ENCODE results near the gene PPME1. TPM values are rescaled to one million over a fixed set of nuclear protein-coding genes. Genes with fewer than 3 reads are reported as not detected.

Gene PPME1
- total RNA-seq, 4 donors from 2014 or later = 32.3 to 55.3 (median 38.8) TPM

DNA sequence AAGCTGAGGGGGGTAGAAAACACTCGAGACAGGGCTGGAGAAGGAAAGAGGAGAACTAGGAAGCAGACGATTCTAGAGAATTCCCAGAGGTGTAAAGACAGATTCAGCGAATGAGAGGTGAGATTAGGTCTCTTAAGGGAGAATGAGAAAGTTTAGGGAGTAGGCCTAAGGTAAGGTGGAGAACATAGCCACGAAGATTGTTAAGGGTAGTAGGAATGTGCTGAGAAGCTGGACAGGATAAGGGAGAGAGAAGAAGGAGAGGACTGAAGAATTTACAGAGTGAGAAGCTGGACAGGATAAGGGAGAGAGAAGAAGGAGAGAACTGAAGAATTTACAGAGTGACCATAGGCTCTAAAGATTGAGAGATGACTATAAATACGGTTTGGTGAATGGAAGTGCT lies 908 bp downstream of the PPME1 start:
- Histone ChIP-seq H3K9me3 (no peaks in the 10 kb centered on the region), H3K4me1 (peaks cover 24 to 27% of the 10 kb centered on the region in 2 donors)
- intact Hi-C loops (cut with DNase I) = loop anchor here (10.0 kb wide), 1 partner anchor 207 kb away; no protein-coding TSS in a partner anchor

DNA sequence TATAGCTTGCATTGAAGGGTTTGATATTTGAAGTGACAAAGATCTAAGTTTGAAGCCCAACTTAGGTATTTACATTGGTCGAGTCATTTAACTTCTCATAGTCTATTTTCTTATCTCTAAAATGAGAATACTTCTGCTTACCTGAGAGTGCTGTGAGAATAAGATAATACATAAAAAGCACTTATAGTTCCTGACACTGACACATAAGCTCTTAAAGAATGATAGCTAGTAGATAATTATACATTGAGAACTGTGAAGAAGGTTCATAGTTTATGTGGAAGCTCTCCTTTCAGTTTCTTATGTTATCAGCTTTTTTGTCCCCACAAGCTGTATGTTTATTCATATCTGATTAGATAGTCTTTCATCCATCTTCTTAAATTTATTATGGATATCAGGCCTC lies 4.8 kb downstream of the PPME1 start:
- Histone ChIP-seq H3K36me3 (no peaks in the 10 kb centered on the region), H3K9me3 (no peaks in the 10 kb centered on the region), H3K4me3 (replicated peaks in 1 of 3) (no peak overlapping the region), H3K27ac (no peak overlapping the region), H3K27me3 (no peaks in the 10 kb centered on the region), H3K4me1 (peaks cover 23 to 24% of the 10 kb centered on the region in 2 donors)
- intact Hi-C loops (cut with DNase I) = loop anchor here (10.0 kb wide), 1 partner anchor 211 kb away; no protein-coding TSS in a partner anchor
- TF ChIP-seq, protein P1, sequence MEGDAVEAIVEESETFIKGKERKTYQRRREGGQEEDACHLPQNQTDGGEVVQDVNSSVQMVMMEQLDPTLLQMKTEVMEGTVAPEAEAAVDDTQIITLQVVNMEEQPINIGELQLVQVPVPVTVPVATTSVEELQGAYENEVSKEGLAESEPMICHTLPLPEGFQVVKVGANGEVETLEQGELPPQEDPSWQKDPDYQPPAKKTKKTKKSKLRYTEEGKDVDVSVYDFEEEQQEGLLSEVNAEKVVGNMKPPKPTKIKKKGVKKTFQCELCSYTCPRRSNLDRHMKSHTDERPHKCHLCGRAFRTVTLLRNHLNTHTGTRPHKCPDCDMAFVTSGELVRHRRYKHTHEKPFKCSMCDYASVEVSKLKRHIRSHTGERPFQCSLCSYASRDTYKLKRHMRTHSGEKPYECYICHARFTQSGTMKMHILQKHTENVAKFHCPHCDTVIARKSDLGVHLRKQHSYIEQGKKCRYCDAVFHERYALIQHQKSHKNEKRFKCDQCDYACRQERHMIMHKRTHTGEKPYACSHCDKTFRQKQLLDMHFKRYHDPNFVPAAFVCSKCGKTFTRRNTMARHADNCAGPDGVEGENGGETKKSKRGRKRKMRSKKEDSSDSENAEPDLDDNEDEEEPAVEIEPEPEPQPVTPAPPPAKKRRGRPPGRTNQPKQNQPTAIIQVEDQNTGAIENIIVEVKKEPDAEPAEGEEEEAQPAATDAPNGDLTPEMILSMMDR (IDR thresholded peaks at IDR 0.05) = no peak
- no peak for TF ChIP-seq POLR2A (IDR thresholded peaks at IDR 0.05)
- no peak for DNase-seq
- WGBS, 2 donors = 93 to 95% methylated on average over 1 of the region's 1 CpG

More for the DNA sequence above, 908 bp downstream of the PPME1 start:
- peak overlapping the region in 2 of 3 donors; percentile 58 to 70 for H3K4me3 ChIP-seq (replicated peaks in 1 of 3)
- H3K36me3 ChIP-seq = peaks cover 0 to 8% of the 10 kb centered on the region in 2 donors
- H3K27me3 ChIP-seq = no peaks in the 10 kb centered on the region
- 23 to 24% methylated on average over 5 of the region's 5 CpGs for WGBS, 2 donors
- TF ChIP-seq, protein P1 (IDR thresholded peaks at IDR 0.05) = no peak
- no peak for TF ChIP-seq POLR2A (IDR thresholded peaks at IDR 0.05)
- no peak for DNase-seq
- peak overlapping the region in 2 of 3 donors; percentile 83 to 90 for H3K27ac ChIP-seq

DNA sequence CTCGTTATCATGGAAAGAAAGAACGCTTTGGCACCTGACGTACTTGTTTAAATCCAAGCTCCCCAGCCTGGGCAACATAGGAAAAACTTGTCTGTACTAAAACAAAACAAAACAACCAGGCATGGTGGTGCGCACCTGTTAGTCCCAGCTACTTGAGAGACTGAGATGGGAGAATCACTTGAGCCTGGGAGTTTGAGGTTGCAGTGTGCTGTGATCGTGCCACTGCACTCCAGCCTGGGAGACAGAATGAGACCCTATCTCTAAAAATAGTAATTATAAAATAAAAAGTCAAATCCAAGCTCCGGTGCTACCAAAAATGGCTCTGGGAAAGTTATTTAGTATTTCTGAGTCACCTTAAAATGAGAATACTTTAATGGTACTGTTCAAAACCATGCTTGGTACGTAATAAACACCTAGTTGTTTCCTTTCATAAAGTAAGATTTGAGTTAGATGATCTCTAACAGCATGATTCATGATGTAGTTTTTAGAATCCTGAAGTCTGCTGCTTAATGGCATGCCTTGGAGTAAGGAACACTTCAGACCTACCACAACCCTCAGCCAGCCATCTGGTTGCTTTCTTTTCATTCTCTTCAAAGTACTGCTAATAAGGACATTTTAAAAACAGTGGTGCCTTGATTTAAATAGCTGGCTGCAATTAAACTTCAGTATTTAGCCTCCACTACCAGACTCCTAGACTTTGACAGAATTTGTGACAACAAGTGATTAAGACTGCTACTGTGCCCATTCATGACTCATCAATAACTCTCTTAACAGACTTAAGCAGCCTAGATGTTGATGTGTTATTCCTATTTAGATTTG lies 8.4 kb downstream of the PPME1 start:
- Histone ChIP-seq H3K36me3 (no peaks in the 10 kb centered on the region), H3K4me3 (replicated peaks in 1 of 3) (no peak overlapping the region), H3K27me3 (no peaks in the 10 kb centered on the region), H3K4me1 (peaks cover 8 to 10% of the 10 kb centered on the region in 2 donors), H3K27ac (no peak overlapping the region), H3K9me3 (no peaks in the 10 kb centered on the region)
- intact Hi-C loops (cut with DNase I) = loop anchor here (10.0 kb wide), 1 partner anchor 215 kb away; no protein-coding TSS in a partner anchor
- DNase-seq = no peak
- no peak for TF ChIP-seq POLR2A (IDR thresholded peaks at IDR 0.05)
- TF ChIP-seq, protein P1 (IDR thresholded peaks at IDR 0.05) = no peak
- 94 to 96% methylated on average over 7 of the region's 7 CpGs for WGBS, 2 donors

DNA sequence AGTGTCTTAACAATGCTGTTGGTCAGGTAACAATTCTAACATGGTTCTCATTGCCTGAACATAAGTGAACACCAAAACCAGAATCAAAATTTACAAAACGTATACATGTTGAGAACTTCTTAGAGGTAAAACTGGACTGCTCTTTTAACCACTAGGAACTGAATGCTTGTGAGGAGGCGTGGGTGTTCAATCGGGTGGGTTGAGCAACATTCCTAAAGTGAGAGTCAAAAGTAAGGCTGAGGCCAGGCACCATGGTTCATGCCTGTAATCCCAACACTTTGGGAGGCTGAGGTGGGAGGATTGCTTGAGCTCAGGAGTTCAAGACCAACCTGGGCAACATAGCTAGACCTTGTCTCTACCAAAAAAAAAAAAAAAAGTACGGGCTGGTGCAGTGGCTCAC lies 11.5 kb downstream of the PPME1 start:
- H3K27ac ChIP-seq = no peak overlapping the region
- no peak for DNase-seq
- intact Hi-C loops (cut with DNase I) = no loop called here
- H3K36me3 ChIP-seq = no peaks in the 10 kb centered on the region
- no peaks in the 10 kb centered on the region for H3K27me3 ChIP-seq
- WGBS, 2 donors = 94% methylated on average over 4 of the region's 4 CpGs
- no peaks in the 10 kb centered on the region for H3K9me3 ChIP-seq
- no peak overlapping the region for H3K4me3 ChIP-seq (replicated peaks in 1 of 3)
- H3K4me1 ChIP-seq = peaks cover 8 to 10% of the 10 kb centered on the region in 2 donors
- TF ChIP-seq, protein P1 (IDR thresholded peaks at IDR 0.05) = no peak
- no peak for TF ChIP-seq POLR2A (IDR thresholded peaks at IDR 0.05)

DNA sequence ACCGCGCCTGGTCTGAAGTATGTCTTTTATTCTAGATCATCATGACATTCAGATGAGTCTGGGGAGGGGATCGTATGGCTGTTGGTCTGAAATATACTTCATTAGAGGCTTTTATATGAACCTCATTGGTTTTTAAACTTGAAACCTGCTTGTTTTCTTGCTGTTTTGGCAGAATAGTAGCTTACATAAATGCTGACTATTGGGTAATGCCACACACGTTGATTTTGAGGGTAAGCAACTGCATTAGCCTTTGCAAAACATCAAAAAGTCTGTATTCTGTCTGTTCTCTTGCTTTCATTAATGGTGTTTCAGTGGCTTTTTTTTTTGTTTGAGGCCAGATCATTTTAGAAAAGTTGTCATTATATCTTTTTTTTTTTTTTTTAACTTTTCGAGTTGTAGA lies 14.2 kb downstream of the PPME1 start:
- Histone ChIP-seq H3K27me3 (no peaks in the 10 kb centered on the region), H3K27ac (no peak overlapping the region), H3K9me3 (no peaks in the 10 kb centered on the region), H3K4me1 (no peaks in the 10 kb centered on the region), H3K36me3 (no peaks in the 10 kb centered on the region), H3K4me3 (replicated peaks in 1 of 3) (no peak overlapping the region)
- DNase-seq = no peak
- 84 to 87% methylated on average over 5 of the region's 5 CpGs for WGBS, 2 donors
- intact Hi-C loops (cut with DNase I) = no loop called here
- TF ChIP-seq, protein P1 (IDR thresholded peaks at IDR 0.05) = no peak
- TF ChIP-seq POLR2A (IDR thresholded peaks at IDR 0.05) = no peak
